Measurements from ENCODE around the gene EEF1E1.

DNA sequence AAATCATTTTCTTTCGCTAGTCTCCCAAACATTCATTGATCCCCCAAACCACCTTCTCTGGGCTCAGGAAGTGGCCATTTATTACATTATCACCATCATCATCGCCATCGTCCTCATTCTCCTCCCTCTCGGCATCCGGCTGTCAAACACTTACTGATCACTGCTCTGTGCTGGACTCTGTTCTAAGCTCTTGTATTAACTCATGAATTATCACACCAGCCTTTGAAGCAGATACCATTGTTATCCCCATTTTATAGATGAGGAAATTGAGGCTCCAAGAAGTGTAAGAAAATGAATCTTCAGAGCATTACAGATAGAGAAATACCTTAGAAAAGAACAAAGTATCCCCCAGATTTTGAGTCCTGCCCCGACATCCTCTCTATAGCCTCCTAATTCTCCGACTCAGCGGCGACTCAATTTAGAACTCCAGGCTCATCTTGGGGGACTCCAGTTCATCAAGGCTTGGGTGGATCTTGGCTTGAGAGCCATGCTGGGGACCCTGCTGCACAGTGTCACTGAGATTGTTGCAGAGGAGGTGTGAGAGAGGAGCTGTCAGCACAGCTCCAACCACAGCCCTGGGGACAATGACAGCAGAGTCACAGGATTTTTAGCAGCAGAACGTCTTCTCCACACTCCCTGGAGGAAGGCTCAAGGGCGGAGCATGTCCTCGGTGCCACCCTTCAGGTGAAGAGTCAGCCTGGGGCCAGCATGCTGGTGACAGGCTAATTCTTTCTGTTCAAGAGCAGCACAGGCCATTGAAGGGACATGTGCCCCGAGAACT lies 6.6 kb upstream of the EEF1E1 start:
- TF ChIP-seq, protein P1, sequence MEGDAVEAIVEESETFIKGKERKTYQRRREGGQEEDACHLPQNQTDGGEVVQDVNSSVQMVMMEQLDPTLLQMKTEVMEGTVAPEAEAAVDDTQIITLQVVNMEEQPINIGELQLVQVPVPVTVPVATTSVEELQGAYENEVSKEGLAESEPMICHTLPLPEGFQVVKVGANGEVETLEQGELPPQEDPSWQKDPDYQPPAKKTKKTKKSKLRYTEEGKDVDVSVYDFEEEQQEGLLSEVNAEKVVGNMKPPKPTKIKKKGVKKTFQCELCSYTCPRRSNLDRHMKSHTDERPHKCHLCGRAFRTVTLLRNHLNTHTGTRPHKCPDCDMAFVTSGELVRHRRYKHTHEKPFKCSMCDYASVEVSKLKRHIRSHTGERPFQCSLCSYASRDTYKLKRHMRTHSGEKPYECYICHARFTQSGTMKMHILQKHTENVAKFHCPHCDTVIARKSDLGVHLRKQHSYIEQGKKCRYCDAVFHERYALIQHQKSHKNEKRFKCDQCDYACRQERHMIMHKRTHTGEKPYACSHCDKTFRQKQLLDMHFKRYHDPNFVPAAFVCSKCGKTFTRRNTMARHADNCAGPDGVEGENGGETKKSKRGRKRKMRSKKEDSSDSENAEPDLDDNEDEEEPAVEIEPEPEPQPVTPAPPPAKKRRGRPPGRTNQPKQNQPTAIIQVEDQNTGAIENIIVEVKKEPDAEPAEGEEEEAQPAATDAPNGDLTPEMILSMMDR (conservative IDR thresholded peaks at IDR 0.05 in 1 of 2, IDR thresholded peaks at IDR 0.05 in 1 of 2; ENCODE audit: low read depth in 1 of 2, low read length in 2 of 2) = no peak
- TF ChIP-seq EZH2 (IDR thresholded peaks at IDR 0.05; ENCODE audit: low read length, missing control alignments) = no peak

Measured in fibroblast of lung (primary cell).